ENCODE results near the gene MMAB.

DNA sequence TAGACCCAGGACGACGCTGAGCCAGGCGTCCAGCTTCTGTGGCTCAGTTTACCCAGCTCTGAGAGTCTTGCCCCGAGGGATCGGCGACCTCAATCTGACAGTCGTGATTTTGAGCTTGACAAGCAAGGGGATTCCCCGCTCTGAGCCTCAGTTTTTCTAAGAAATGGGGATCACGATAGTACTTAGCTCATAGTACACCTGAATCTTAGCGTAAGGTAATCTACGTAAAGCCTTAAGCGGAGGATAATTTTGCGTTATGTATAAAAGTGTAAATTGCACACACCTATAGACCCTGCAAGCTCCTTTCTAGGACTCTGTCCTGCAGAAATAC is 575 bp upstream of the MMAB start:
- TF ChIP-seq, protein P1, sequence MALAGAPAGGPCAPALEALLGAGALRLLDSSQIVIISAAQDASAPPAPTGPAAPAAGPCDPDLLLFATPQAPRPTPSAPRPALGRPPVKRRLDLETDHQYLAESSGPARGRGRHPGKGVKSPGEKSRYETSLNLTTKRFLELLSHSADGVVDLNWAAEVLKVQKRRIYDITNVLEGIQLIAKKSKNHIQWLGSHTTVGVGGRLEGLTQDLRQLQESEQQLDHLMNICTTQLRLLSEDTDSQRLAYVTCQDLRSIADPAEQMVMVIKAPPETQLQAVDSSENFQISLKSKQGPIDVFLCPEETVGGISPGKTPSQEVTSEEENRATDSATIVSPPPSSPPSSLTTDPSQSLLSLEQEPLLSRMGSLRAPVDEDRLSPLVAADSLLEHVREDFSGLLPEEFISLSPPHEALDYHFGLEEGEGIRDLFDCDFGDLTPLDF (CRISPR knock-in tag; IDR thresholded peaks at IDR 0.05): no peak
- TF ChIP-seq ZFP37 (CRISPR knock-in tag; IDR thresholded peaks at IDR 0.05; ENCODE audit: borderline replicate concordance) (no peak), CEBPB (IDR thresholded peaks at IDR 0.05; ENCODE audit: borderline replicate concordance, low read depth, low read length) (no peak), ESRRA (CRISPR knock-in tag; IDR thresholded peaks at IDR 0.05; ENCODE audit: low read depth) (no peak), SP1 (IDR thresholded peaks at IDR 0.05) (no peak), SP1 (CRISPR knock-in tag; IDR thresholded peaks at IDR 0.05) (no peak), ZNF326 (CRISPR knock-in tag; IDR thresholded peaks at IDR 0.05; ENCODE audit: borderline replicate concordance) (no peak), MAF1 (CRISPR knock-in tag; IDR thresholded peaks at IDR 0.05; ENCODE audit: borderline replicate concordance) (no peak), MEIS1 (CRISPR knock-in tag; IDR thresholded peaks at IDR 0.05; ENCODE audit: borderline replicate concordance) (no peak), AGO1 (IDR thresholded peaks at IDR 0.05; ENCODE audit: low read depth, low read length, poor library complexity, severe bottlenecking) (no peak), MXI1 (IDR thresholded peaks at IDR 0.05; ENCODE audit: borderline replicate concordance, low read depth, low read length) (no peak)
- TF ChIP-seq, protein P2, sequence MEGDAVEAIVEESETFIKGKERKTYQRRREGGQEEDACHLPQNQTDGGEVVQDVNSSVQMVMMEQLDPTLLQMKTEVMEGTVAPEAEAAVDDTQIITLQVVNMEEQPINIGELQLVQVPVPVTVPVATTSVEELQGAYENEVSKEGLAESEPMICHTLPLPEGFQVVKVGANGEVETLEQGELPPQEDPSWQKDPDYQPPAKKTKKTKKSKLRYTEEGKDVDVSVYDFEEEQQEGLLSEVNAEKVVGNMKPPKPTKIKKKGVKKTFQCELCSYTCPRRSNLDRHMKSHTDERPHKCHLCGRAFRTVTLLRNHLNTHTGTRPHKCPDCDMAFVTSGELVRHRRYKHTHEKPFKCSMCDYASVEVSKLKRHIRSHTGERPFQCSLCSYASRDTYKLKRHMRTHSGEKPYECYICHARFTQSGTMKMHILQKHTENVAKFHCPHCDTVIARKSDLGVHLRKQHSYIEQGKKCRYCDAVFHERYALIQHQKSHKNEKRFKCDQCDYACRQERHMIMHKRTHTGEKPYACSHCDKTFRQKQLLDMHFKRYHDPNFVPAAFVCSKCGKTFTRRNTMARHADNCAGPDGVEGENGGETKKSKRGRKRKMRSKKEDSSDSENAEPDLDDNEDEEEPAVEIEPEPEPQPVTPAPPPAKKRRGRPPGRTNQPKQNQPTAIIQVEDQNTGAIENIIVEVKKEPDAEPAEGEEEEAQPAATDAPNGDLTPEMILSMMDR (CRISPR knock-in tag; IDR thresholded peaks at IDR 0.05): no peak
- TF ChIP-seq, protein P3, sequence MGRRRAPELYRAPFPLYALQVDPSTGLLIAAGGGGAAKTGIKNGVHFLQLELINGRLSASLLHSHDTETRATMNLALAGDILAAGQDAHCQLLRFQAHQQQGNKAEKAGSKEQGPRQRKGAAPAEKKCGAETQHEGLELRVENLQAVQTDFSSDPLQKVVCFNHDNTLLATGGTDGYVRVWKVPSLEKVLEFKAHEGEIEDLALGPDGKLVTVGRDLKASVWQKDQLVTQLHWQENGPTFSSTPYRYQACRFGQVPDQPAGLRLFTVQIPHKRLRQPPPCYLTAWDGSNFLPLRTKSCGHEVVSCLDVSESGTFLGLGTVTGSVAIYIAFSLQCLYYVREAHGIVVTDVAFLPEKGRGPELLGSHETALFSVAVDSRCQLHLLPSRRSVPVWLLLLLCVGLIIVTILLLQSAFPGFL (CRISPR knock-in tag; IDR thresholded peaks at IDR 0.05): no peak

Data from HepG2 (cell line).